Brain microvascular endothelial cell (primary cell): ENCODE results near the gene EPM2A.

Source experiments
- DNase-seq: peaks from one replicate; pipeline ENCODE4 v3.0.0-alpha.2; 2020
- H3K27ac ChIP-seq: fragments of 250-450 bp; sonication (Bioruptor Pico); 2 replicates; pipeline ENCODE4 v1.5.1; 2020; ENCODE audit warnings: mild to moderate bottlenecking, moderate library complexity
- H3K27me3 ChIP-seq: fragments of 250-450 bp; sonication (Bioruptor Pico); replicated peaks from 2 replicates; pipeline ENCODE4 v1.5.1; 2020; ENCODE audit warnings: mild to moderate bottlenecking
- H3K36me3 ChIP-seq: fragments of 250-450 bp; sonication (Bioruptor Pico); replicated peaks from 2 replicates; pipeline ENCODE4 v1.5.1; 2020; ENCODE audit warnings: mild to moderate bottlenecking
- H3K4me3 ChIP-seq: 2 replicates; pipeline ENCODE4 v1.5.1; 2011; ENCODE audit warnings: low read depth, mild to moderate bottlenecking, control low read depth, low read length, moderate library complexity
- CTCF ChIP-seq: IDR thresholded peaks from 2 replicates; pipeline ENCODE4 v1.5.1; 2011; ENCODE audit warnings: low read depth, mild to moderate bottlenecking, moderate library complexity, low read length, control low read depth, inconsistent platforms; ENCODE audit errors: missing control alignments
- in situ Hi-C: cut with HindIII; loops from 2 replicates; pipeline ENCODE4 v1.10.0; 2017; ENCODE audit warnings: low sequenced_read_pairs, low pct_ligation_motif_present

Gene EPM2A

GRCh38 chr6:145670311-145670710 lies 65.0 kb downstream of the EPM2A start:
- no peak overlapping the region for H3K4me3 ChIP-seq
- in situ Hi-C loops, result no loop called here
- H3K36me3 ChIP-seq, result no peaks in the 10 kb centered on the region
- peak overlapping the region; percentile 87 for H3K27ac ChIP-seq
- DNase-seq, result no peak
- H3K27me3 ChIP-seq, result no peaks in the 10 kb centered on the region
- TF ChIP-seq CTCF, result no peak

- peak; percentile 66 for DNase-seq
- no peaks in the 10 kb centered on the region for H3K27me3 ChIP-seq
- no peaks in the 10 kb centered on the region for H3K36me3 ChIP-seq
- peak overlapping the region; percentile 87 for H3K27ac ChIP-seq
- no peak overlapping the region for H3K4me3 ChIP-seq
- TF ChIP-seq CTCF, result no peak
- in situ Hi-C loops, result no loop called here
Observed at GRCh38 chr6:145669627-145670034, 65.7 kb downstream of the EPM2A start.

- no peak for TF ChIP-seq CTCF
- H3K4me3 ChIP-seq, result no peak overlapping the region
- no peak for DNase-seq
- peak overlapping the region; percentile 87 for H3K27ac ChIP-seq
- H3K36me3 ChIP-seq, result no peaks in the 10 kb centered on the region
- in situ Hi-C loops, result no loop called here
- H3K27me3 ChIP-seq, result no peaks in the 10 kb centered on the region
Observed at GRCh38 chr6:145668844-145669243, 66.5 kb downstream of the EPM2A start.

GRCh38 chr6:145660676-145661075 lies 74.6 kb downstream of the EPM2A start:
- Histone ChIP-seq H3K27me3 (no peaks in the 10 kb centered on the region), H3K27ac (no peak overlapping the region), H3K4me3 (no peak overlapping the region), H3K36me3 (no peaks in the 10 kb centered on the region)
- DNase-seq, result no peak
- in situ Hi-C loops, result no loop called here
- TF ChIP-seq CTCF, result no peak

GRCh38 chr6:145656128-145656527 lies 79.2 kb downstream of the EPM2A start:
- no peak overlapping the region for H3K4me3 ChIP-seq
- H3K36me3 ChIP-seq, result no peaks in the 10 kb centered on the region
- H3K27ac ChIP-seq, result no peak overlapping the region
- no peak for DNase-seq
- in situ Hi-C loops, result no loop called here
- TF ChIP-seq CTCF, result peak; percentile 23
- no peaks in the 10 kb centered on the region for H3K27me3 ChIP-seq

- no peak for DNase-seq
- H3K27ac ChIP-seq, result no peak overlapping the region
- no peaks in the 10 kb centered on the region for H3K36me3 ChIP-seq
- TF ChIP-seq CTCF, result no peak
- H3K27me3 ChIP-seq, result no peaks in the 10 kb centered on the region
- H3K4me3 ChIP-seq, result no peak overlapping the region
- in situ Hi-C loops, result no loop called here
Observed at GRCh38 chr6:145652572-145652971, 82.7 kb downstream of the EPM2A start.
